HG03571 (cell line): Measurements from ENCODE around the gene CAMTA1.
"Not testable (repeated sequence)": the region's sequence is repeated elsewhere in the genome, so short reads cannot be mapped to it uniquely, and the experiment has no call there.

Experiments used
- ATAC-seq: cut with Tn5 transposase; IDR thresholded peaks from one replicate; pipeline ENCODE4 v1.9.1; 2021; ENCODE audit not compliant: unreplicated experiment

CAMTA1 gene

GRCh38 chr1:7319196-7319595 is 533.9 kb downstream of the CAMTA1 start:
- ATAC-seq = no peak

DNA sequence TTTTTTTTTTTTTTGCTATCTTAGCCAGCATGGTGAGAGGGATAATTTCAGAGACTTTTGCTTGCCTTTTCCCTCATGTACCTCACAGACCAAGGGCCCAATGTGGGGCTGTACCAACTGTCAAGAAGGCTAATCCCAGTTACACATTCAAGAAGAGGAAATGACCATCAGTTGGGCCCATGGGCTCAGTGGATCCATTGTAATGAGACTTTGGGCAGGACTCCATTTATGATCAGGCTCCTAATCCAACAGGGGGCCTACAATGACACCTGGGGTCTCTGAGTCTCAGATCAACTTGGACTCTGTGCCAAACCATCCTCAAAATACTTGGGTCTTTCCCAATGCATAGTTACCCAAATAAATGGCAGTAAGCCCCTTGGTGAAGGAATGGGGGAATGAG is 535.4 kb downstream of the CAMTA1 start:
- ATAC-seq = no peak

- ATAC-seq = no peak
Observed at GRCh38 chr1:7322283-7322785, 537.1 kb downstream of the CAMTA1 start.

DNA sequence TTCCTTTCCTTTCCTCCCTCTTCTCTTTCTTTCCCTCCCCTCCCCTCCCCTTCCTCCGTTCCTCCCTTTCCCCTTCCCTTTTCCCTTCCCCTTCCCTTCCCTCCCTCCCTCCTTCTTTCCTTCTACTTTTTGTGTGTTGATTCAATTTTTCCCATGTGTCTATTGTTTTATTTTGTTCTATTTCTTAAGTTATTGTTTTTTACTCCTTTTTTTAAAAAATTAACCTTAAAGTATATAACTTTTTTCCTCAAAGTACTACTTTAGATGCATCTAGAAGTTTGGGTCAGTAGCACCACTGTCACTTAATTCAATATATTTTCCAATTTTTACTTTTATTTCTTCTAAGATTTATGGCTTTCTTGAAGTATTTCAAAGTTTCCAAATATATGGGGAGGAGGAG is 537.7 kb downstream of the CAMTA1 start:
- ATAC-seq = no peak

DNA sequence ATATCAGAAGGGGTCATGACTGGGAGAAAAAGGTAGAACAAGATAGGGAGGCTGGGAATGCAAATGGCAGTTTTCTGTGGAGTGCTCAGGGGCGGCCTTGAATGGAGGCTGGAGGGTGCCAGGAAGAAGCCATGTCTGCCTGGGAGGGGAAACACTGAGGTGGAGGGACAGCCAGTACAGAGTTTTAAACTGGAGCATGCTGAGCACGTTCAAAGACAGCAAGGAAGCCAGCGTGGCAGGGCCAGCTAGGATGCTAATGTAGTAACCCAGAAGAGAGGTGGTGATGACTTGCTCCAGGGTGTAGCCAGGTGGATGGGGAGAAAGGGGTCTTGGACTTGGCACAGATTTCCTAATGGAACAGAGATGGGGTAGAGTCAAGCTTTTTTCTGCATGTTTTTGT is 540.0 kb downstream of the CAMTA1 start:
- no peak for ATAC-seq

DNA sequence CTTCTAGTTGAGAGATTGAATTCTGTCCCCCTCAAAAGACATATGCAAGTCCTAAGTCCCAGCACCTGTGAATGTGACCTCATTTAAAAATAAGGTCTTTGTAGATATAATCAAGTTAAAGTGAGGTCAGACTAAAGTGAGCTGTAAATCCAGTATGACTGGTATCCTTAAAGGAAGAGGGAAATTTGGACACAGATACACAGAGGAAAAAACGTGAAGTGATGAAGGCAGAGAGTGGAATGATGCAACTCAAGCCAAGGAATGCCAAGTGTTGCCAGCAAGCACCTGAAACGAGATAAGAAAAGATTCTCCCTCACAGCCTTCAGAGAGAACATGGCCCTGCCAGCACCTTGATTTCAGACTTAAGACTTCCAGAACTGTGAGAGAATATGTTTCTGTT is 541.1 kb downstream of the CAMTA1 start:
- no peak for ATAC-seq

GRCh38 chr1:7327849-7328248 is 542.6 kb downstream of the CAMTA1 start:
- ATAC-seq = no peak

DNA sequence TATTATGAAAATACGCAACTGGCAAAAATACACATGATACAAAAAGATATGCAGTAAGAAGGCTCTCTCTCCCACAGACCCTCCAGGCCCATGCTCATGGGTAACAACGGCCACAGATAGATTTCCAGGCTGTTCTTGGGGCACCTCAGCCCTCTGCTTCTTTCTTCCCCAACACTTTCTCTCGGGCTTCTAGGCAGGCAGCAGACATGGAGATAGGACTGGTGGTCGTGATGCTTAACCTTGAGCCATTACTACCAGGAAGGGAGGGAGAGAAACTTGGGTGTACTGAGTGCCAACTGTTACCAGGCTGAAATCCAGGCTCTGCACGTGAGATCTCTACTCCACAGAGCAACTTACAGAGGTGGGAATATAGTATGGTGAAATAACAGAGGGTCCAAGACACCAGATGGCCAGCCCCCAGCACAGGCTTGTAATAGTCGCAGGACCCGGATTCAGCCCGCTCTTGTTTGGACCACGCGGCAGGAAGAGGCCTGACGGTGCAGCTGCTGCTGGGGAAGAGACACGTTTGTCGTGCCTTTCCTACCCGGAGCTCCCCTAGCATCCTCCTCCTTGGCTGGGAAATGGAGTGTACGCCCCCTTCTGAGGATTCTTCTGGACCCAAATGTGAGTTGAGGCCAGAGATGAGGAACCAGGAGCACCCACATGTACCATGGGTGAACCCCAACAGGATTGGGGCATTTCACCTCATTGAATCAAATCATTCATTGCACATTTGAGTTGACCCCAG is 544.8 kb downstream of the CAMTA1 start:
- no peak for ATAC-seq

DNA sequence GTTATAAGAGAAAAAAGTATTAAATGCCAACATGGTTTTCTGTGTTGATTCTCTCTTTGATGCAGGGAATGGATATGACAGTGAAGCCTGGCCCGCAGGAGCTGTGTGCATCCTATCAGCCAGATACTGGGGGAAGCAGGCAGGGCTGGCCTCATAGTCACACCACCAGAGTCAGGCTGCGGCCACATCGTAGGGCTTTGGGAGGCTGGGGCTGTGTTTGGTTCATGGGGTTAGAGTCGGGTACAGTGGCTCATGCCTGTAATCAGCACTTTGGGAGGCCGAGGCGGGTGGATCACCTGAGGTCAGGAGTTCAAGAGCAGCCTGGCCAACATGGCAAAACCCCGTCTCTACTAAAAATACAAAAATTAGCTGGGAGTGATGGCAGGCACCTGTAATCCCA is 545.5 kb downstream of the CAMTA1 start:
- ATAC-seq = not testable (repeated sequence)

DNA sequence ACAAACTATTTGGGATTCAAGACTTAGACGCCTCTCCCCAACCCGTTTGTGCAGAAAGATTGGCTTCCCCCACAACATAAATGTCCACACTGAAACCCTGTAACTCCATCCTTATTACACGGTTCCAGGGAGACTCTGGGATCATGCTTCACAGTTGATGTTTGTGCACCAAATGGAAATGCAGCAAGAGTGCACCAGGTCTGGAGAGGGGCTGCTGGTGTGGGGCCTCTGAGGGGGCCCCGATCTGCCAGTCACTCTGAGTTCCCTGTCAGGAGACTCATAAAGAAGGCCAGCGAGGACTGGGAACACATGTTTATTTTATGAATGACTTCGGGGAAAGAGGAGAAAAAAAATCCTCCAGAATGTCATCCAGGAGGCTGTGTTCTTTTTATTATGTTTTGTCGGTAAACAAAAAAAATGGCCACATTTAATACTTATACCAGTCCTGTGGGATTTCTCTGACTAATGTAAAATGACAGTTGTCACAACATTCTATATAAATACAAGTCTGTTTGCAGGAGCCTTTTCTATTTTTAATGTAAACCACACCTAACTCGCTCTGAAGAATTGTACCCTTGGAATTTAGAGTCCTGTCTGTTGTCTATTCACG is 546.8 kb downstream of the CAMTA1 start:
- ATAC-seq = no peak

GRCh38 chr1:7333094-7333493 is 547.8 kb downstream of the CAMTA1 start:
- no peak for ATAC-seq

- no peak for ATAC-seq
Observed at GRCh38 chr1:7333620-7334019, 548.4 kb downstream of the CAMTA1 start.

DNA sequence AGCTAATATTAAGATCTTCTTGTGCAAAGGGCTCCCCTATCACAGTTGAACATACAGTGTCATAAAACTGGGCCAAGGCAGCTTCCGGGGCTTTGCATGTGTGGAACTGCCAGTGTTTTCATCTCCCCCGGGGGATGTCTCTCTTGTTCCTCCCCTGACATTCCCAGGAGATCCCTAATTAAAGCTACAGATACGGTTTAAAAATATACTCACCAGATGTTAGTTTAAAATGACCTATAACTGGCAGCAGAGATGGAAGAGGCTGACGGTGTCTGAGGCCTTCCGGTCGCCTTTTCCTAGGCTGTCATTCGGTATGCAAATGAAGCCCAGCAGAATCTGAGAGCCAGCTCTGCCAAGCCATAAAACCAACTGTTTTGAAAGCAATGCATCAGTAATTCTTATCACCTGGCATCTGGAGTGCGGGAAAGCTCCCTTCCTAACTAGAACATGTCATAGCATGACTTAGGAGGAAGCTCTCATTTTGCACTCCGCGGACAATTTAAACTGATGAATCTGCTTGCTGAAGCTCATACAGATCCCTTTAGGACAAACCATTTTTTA is 549.3 kb downstream of the CAMTA1 start:
- ATAC-seq = no peak

- no peak for ATAC-seq
Observed at GRCh38 chr1:7335224-7335879, 550.1 kb downstream of the CAMTA1 start.

DNA sequence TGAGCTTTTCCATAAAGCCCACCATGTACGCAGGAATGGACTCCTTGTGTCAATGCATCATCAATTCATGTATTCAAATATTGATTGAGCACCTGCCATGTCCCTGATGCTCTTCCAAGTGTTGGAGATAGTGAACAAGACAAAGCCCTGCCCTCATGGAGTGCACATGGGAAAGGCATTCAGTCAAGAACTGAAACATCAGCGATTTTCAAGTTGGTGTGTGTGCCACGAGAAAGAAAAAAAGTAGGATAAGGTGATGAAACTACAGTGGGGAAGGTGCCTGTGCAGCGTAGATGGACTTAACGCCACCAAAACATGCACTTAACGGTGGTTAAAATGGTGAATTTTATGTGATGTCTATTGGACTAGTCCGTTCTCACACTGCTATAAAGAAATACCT is 553.2 kb downstream of the CAMTA1 start:
- ATAC-seq = no peak

DNA sequence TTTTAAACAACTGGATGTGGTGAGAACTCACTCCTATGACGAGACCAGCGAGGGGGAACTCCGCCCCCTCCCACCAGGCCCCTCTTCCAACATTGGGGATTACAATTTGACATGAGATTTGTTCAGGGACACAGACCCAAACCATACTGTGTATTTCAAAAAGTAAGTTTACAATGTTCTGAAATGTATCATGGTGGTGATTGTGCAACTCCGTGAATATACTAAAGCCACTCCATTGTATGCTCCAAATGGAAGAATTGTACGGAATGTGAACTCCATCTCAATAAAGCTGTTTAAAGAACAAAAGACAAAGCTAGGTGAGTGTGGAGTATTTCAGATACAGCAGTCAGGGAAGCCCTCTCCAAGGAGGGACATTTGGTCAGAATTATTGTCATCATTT is 553.8 kb downstream of the CAMTA1 start:
- ATAC-seq = no peak

GRCh38 chr1:7339953-7340352 is 554.7 kb downstream of the CAMTA1 start:
- ATAC-seq = no peak

- no peak for ATAC-seq
Observed at GRCh38 chr1:7341145-7341905, 556.1 kb downstream of the CAMTA1 start.

GRCh38 chr1:7343882-7344281 is 558.6 kb downstream of the CAMTA1 start:
- ATAC-seq = no peak

DNA sequence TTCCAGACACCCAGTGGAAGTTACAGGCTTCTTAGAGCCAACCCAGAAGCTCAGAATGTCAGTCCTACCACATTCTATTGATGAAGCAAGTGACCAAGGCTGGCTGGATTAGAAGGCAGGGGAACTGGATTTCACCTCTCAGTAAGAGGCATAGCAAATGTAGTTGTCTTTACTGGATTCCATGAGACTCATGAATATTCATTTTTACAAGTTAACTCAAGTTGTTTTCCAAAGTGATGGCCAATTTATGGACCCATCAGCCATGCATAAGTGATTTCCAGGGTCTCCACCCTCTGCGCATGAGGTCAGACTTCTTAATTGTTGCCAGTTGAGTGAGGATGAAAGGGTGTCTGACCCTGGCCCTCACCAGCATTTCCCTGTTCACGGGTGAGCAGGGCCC is 559.0 kb downstream of the CAMTA1 start:
- no peak for ATAC-seq

DNA sequence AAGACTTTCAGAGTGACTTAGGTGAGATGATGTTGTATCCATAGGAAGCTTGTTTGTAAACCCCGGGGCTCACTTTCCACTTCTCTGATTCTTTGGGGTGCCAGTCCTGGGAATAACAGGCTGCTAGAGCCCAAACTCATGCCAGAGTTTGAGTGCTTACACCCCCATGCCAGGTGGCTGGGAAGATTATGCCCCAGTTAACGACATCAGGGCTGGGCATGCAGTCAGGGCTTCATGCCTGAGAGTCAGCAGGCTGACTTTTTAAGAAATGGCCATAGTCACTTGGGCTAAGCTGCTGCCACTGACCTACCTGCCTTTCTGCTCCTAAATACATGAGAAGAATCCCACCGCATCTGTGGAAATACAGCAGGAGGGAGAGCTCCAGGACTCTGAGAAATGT is 560.3 kb downstream of the CAMTA1 start:
- no peak for ATAC-seq
